Inflammatory macrophage (primary cell): ENCODE measurements around the gene PSMB2.

Experiments used
- DNase-seq, 2 donors: peaks; one replicate each; pipeline ENCODE4 v3.0.0-alpha.2; 2020 to 2022

Gene PSMB2

DNA sequence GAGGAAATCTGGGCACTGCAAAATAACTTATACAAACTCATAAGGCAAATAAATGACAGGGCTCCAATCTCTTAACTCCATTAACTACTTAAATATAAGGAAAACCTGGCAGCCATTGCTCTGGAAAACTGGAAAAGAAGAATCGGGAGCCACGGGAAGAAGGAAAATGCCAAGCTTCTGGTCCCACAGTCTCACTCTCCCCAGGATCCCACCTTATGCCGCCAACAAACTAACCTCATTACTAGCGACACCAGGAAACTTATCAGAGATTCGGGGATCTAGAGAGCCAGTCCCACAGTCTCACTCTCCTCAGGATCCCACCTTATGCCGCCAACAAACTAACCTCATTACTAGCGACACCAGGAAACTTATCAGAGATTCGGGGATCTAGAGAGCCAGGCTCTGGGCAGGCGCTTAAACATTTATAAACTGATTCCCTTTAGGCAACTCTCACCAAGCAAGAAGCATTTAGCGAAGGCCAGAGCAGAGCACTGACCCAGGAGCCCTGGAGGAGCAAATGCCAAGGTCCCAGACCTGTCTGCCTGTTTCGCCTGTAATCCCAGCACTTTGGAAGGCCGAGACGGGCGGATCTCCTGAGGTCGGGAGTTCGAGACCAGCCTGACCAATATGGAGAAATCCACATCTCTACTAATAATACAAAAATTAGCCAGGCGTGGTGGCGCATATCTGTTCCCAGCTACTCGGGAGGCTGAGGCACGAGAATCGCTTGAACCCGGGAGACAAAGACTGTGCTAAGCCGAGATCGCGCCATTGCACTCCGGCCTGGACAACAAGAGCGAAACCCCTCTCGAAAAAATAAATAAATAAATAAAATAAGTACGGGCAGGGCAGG, 720 bp downstream of the PSMB2 start:
- DNase-seq = no peak

GRCh38 chr1:35637401-35637809, 3.9 kb downstream of the PSMB2 start:
- peak; percentile 11 to 38 for DNase-seq

DNA sequence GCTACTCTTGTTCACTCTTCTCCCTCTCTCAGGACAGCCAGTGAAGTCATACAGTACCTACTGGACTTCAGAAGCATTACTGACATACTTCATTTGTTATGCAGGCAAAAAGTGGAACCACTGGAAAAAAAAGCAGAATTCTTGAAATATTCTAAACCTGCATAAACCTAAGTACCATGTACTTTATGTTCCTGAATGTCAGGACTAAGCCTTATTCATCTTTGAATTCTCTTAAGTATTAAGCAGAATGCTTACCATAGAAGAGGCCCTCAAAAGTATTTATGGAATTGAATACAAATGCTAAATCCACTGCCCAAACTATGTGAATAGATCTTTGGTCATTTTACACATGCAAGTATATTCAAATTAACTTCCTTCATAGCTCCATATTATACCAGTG, 7.8 kb downstream of the PSMB2 start:
- no peak for DNase-seq

DNA sequence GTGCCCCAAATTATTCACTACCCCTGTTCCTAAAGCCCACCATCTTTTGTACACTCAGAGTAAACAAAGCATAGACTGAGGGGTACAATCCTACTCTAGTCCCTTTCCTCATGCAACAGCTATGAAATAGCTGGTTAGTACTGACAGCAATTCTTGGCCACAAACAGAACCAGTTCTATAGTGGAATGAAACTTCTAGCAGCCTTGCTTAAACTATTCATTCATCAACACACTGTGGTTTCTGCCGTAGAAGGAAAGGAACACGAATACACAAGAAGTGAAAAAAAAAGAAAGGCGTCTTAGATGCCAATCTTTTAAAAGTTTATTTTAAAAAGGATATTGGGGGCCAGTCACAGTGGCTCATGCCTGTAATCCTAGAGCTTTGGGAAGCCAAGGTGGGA, 9.9 kb downstream of the PSMB2 start:
- DNase-seq = no peak

- DNase-seq = no peak
Observed at GRCh38 chr1:35629051-35629450, 12.3 kb downstream of the PSMB2 start.

DNA sequence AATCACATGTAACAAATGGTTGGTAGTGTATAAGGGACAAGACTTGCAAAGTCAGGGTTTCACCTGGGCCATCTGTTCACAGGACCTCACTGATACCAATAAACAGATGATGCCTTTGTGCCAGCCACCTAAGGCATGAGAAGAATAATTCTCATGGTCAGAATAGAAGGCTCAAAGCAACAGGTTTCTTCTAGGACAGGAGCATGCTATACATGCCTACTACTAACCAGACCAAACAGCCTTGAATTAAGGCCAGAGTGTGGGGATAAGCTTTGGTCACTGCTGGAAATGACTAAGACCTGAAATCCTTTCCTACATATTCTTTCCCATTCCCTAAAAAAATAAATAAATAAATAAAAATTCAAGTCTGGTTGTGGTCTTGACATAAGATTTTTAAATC, 17.5 kb downstream of the PSMB2 start:
- DNase-seq = no peak

DNA sequence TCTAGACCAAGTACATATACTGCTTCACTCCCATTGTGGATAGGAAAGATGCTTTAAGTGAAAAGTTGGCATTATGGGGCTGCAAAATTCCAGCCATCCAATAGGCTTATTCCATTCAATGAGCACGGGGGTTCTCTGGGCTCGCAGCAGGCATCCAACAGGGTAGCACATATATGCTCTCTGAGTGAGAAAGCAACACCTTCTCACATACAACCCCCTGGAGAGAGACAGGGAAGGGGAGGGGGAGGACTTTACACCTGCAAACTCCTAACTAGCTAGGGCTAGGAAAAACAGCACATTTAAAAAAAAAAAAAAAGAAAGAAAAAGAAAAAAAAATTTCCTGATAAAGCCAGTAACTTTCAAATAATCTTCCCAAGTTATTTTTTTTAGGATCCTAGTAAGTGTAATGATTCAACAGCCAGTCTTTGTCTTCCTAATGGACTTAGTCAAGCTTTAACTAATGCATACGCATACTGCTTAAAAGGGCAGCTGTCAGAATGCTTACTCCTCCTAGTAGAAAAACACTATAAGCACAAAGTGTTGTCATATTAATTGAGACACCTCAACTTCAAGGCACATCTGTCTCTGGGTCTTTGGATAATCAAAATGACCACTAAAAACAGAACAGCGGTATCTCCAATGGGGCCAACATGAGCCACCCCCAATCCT, 18.7 kb downstream of the PSMB2 start:
- DNase-seq = no peak

- DNase-seq = no peak
Observed at GRCh38 chr1:35619237-35620121, 21.8 kb downstream of the PSMB2 start.

- no peak for DNase-seq
Observed at GRCh38 chr1:35615440-35615839, 25.9 kb downstream of the PSMB2 start.

- no peak for DNase-seq
Observed at GRCh38 chr1:35611655-35612054, 29.7 kb downstream of the PSMB2 start.

GRCh38 chr1:35605867-35606182, 35.5 kb downstream of the PSMB2 start:
- no peak for DNase-seq

GRCh38 chr1:35605071-35605866, 36.1 kb downstream of the PSMB2 start:
- DNase-seq = no peak

DNA sequence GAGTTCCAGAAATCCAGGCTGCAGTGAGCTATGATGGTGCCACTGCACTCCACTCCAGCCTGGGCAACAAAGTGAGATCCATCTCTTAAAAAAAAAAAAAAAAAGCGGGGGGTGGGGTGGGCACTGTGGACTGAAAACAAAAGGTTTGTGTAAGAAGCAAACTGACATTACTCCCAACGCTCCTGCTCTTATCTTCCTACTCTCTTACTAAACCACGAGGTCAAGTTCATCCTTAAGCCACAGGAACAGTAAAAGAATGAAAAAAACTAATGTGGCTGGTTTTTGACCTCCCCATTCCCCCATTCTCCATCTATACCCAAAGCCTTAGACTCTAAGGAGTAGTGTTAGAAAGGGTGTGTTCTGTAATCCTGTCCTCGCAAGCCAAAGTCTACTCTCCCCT, 37.4 kb downstream of the PSMB2 start:
- no peak for DNase-seq

DNA sequence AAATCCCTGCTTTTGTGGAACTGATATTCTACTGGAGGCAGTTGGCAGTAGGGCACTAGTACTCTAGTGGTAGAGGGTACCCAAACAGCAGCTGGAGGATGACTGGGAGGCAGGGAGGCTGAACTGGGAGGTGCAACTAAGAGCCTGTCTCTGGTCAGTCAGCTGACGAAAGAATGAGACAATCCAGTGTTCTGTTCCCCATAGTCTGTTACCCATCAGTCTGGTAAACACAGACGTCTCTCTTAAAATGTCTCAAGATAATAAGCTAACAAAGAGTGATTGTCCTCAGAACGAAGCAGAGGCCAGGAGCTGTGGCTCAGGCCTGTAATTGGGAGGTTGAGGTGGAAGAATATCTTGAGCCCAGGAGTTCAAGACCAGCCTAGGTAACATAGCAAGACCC, 37.9 kb downstream of the PSMB2 start:
- no peak for DNase-seq

- no peak for DNase-seq
Observed at GRCh38 chr1:35600593-35600992, 40.7 kb downstream of the PSMB2 start.

DNA sequence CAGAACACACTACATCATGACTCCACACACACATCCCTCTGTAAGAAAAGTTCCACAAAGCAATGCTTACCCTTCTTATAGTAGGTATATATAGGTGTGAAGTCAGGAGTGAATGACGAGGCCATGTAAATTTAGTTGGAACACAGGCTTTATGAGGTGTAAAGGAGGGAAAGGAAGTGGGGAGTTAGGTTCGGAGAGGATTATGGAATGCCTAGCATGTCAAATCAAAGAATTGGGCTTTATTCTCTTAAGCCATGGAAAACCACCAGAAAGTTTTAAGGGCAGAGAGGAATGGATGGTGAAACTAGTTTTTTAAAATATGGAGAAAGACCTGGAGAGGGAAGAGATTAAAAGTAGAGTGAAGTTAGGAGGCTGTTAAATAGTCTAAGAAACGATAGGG, 41.9 kb downstream of the PSMB2 start:
- DNase-seq = no peak

DNA sequence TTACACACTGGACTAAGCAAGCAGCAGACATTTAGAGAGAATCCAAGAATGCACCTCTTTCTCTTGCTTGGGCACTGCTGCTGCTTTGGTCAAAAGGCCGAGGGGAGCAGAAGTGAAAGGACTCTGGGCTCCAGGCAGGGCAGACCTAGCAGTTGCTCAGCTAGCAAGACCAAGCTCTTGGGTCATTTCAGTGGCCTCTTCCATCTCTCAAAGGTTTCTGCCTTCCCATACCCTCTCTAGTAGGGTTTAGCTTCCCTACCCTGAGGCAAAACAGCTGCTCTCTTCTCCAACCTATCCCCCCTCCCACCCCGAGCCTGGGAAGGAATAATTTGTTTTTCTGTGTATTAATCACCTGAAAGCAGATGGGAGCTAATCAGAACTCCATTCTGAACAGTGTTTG, 42.4 kb downstream of the PSMB2 start:
- DNase-seq = no peak

- no peak for DNase-seq
Observed at GRCh38 chr1:35597870-35598269, 43.5 kb downstream of the PSMB2 start.

GRCh38 chr1:35595684-35596083, 45.6 kb downstream of the PSMB2 start:
- DNase-seq = no peak

GRCh38 chr1:35594005-35594760, 47.1 kb downstream of the PSMB2 start:
- DNase-seq = no peak

GRCh38 chr1:35592991-35593769, 48.1 kb downstream of the PSMB2 start:
- peak; percentile 77 to 85 for DNase-seq
